NCI-H1417 treated with DMSO at 0.1 percent for 48 hours (cell line): ENCODE results near the gene GATA6.
"Not testable (repeated sequence)": the region's sequence is repeated elsewhere in the genome, so short reads cannot be mapped to it uniquely, and the experiment has no call there.

ENCODE experiments used
- DNase-seq: peaks from one replicate; lab custom pipeline; 2025; lab: John Stamatoyannopoulos, UW

GATA6 gene

DNA sequence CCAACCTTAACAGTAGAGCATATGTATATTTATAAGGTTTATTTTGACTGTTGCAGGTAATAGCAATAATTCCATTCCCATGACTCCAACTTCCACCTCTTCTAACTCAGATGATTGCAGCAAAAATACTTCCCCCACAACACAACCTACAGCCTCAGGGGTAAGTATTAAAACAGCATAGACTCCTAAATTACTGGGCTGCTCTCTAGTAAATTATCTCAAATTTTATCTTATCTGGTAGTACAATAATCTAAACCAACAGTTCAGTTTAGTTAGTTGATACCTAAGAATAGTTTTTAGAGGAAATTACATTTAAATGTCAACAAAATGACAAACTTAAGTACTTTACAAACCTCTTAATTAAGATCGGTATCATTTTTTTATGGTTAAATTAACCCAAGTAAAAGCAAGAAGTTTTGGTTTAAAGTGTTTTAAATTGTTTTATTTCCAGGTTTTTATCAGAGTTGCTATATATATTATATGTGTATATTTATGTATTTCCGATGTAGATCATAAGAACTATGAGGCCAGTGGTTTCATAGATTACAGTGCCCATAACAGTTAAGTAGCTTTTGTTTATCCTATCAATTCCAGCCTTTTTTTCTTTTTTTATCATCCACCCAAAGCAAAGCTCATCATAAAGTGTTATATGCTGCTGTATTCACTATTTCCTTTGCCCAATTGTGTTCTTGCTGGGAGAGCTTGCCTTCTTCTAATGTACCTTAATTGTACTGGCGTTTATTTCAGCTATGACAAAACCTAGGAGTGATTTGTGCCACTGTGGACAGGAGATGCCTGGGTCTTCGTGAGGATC lies 13.7 kb downstream of the GATA6 start:
- DNase-seq: no peak

DNA sequence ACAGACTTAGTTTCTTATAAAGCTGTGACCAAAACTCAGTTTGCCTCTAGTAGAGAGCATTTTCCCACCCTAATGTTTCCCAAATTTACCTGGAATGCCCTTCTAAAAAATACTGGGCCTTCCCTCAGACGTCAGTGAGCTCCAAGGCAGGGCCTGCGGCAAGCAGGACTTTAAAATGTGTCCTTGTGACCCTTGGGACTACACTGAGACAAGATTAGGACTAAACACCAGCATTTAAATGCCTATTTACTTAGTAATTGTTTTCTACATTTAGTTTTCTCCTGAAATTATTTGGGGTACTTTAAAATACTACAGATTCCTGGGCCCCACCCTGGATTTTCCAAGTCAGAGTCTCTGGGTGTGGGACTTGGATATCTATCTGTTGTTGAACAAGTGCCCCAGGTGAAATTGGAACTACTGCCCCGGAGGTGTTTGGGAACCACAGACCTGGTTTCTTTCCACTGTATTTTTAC lies 14.3 kb downstream of the GATA6 start:
- no peak for DNase-seq

DNA sequence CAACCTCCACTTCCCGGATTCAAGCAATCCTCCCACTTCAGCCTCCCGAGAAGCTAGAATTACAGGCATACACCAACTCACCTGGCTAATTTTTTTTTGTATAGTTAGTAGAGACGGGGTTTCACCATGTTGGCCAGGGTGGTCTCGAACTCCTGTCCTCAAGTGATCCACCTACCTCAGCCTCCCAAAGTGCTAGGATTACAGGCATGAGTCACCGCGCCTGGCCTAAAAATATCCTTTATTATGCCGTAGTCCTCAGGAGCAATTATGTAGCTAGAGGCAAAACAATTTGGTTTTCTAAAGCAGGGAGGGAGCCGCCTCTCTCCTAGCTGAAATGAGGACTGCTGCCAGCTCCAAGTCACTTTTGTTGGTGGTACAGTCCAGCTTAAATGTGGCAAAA lies 15.2 kb downstream of the GATA6 start:
- not testable (repeated sequence) for DNase-seq

DNA sequence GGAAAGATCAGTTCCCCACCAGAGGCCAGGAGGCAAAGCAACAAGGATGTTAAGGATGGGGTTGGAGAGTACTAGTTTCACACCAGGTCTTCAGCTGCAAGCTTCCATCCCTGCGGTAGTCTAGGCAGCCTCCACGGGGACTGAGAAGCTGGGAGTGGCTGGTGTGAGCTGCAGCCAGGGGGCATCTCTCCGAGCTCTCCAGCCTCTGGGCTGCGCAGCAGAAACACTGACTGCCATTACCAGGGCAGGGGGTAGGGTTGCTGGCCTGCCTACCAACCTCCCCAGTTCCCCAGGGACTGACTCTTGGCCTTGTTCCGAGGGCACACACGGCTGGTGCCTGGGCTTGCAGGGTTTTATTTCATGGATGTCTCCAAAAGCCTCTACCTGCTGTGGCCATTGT lies 15.9 kb downstream of the GATA6 start:
- no peak for DNase-seq

DNA sequence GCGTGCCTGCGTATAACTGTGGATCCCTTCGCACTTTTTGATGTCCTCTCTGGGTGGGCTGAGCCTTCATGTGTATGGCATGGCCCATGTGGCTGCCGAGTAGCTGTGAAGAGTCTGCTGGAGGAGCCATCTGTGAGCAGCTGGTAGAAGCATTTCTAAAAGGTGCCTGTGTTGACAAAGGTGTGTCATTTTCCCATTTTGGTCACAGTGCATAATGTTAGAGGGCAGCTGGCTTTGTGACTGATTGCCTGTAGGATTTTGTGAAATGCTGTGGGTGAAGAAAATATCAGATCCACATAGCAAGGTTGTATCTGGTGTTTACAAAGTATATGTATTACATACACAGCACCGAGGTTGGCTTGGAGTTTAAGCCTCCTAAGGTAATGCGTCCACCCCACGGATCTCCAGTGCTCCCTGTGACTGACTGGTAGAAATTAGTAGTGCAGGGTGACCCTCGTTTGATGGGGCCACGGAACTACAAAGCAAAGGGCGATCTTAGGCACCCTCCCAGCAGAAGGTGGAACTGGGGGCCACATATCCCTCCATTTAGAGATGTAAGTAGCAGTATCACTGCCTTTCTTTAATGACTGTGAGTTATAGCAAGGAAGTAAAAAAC lies 16.5 kb downstream of the GATA6 start:
- no peak for DNase-seq

DNA sequence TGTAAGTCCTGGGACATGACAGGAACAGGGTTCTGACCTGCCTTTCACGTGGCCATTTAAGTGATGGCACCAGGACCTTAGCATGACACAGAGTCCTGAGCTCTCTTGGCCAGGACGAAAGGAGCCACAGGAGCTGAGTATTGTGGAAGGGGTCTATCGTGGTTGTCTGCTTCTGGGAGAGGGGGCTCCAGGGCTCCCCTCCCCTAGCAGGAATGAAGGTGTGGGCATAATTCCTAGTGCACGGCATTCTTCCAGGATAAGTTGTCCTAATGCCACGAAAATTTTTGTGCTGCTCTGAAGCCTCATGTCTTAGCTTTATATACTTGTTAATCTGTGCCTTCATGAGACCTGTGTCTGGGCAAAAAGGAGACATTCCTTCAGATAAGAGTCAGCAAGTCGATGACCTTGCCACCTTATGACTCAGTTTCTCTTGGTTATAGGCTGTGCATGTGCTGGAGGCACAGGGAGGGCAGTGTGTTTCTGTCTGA lies 17.1 kb downstream of the GATA6 start:
- no peak for DNase-seq

DNA sequence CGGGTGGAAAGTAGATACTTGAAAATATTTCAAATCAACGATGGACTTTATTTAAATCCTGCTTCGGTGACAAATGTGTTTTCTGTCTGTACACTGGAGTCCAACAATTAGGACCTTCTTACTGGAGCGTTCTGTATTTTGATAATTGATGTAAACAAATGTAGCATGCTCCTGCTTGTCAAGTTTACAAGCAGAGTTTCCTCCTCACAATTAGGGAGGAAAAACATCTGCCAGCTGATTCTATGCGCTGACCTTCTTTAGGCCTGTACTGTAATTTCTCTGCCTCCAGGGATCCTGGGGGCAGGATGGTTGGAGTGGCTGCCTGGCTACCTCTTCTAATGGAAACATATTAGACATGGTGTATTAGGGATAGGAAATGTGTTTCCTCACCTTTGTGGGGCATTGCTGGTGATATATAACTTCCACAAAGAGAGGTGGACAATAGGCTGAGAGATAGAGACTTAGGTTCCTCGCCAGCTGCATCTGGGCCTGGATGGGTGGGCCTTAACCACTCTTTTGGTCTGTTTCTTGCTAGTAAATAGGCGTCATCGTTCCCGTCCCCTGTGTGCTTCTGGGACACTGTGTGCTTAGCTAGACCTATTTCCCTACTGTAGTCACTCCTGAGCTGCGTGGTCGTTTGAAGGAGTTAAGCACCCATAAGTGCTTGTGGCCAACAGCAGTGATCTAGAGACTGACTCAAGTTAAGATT lies 19.3 kb downstream of the GATA6 start:
- no peak for DNase-seq

DNA sequence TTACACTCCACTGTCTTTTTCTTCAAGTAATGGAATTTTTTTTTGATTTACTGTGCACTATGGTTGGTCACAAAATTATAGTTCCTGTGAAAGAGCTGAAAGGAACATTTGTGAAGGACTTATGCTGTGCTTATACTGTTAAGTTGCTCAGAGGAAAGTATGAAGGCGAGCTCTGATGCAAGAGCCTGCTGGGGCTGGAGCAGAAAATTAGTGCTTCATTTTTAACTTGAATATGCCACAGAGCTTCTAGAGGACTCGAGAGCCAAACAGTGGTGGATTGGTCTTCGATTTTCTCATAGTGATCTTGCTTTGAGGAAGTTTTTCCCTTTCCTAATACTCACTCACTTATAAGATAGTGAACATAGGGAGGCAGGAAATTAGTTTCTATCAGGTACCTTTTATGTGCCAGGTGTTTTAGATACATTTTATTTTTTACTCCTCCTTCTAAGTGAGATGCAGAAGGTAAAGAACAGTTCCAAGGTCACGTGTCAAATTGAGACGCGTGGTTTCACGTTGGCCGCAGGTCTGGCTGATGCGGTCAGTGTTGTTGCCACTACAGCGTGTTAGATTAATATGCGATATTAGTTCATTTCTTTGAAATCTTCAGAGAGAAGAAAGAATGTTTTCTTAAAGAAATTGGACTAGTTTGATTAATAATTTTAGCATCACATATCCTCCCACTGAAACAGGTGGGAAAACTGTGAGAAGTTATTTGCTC lies 20.2 kb downstream of the GATA6 start:
- DNase-seq: no peak

DNA sequence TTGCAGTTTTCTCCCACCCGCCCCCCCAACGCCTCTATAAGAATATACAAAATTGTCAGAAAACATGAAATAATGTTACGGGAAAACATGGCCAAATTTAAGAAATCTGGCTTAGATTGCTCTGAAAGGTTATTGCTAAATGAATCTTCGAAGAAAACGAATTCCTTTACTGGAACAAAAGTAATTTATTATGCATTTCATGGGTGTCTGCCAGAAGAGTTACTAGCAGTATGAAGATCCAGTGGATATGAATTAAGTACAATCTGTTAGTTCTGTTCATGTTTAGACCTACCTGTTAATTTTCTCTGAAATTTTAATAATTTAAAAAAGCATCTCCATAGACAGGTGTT lies 21.9 kb downstream of the GATA6 start:
- no peak for DNase-seq

DNA sequence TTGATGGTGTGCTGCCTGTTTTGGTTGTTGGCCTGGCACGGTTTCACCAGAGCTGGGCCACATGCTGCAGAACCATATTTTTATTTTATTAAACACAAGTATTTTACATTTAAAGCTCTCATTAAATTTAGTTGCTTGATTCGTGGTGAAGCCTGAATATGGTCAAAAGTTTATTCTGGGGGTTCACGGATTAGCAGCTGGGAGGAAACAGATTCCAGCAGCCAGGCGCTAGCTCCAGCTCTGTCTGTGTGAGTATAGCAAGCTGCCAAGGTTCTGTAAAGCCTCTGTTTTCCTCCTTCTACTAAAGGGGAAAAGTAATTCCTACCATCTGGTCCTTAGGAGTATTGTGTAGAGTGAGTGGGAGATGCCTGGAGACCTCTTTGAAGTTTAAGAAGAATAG lies 22.5 kb downstream of the GATA6 start:
- no peak for DNase-seq

DNA sequence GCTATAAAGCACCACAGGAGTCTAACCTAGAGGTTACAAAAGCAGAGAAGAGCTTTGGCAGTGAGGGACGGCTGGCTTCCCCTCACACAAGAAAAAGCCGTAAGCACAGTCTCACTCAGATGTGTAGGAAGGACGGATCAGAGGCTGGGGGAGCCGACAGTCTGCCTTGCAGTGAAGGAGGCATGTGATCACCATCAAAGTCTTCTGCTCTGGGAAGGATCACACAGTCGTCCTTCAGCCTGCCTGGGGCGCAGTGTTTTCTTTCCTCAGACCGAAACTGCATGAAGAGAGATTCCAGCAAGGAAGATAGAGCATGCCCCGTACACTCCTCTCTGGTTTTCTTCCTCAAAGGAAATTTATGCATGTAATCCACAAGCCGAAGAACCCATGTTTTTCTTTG lies 24.1 kb downstream of the GATA6 start:
- DNase-seq: no peak

DNA sequence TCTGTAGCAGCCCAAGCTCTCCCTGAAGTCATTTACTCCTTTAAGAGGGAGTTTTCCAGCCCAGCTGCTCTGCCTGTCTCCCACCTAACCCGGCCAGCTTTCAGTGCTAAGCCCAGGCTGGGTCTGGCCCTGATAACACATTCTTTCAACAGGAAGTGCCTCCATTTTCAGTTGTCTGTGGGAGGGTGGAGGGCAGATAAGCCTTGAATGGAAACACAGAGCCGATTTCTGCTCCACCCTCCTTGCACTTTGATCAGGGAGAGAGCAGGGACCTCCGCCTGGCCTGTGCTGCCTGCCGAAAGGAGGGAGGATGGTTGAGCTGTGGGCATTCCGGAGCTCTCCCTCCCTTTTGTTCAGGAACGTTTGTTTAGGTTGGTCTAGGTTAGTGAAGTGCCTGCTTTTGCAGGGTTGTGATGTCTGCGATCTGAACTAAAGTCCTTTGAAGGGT lies 24.8 kb downstream of the GATA6 start:
- DNase-seq: no peak

DNA sequence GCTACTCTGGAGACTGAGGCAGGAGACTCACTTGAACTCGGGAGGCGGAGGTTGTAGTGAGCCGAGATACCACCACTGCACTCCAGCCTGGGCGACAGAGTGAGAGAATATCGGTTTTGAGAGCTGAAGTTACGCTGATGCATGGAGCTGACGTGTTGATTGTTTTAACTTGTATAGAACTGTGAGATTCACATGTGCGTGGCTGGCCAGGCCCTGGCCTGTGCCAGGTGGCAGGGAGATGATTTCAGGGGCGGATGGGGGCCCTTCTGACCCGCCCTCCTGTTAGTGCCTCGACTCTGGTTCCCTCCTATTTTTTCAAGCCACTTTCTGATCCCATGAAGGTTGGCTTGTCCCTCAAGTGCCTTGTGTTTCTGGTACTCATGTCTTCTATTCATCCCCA lies 25.7 kb downstream of the GATA6 start:
- no peak for DNase-seq

DNA sequence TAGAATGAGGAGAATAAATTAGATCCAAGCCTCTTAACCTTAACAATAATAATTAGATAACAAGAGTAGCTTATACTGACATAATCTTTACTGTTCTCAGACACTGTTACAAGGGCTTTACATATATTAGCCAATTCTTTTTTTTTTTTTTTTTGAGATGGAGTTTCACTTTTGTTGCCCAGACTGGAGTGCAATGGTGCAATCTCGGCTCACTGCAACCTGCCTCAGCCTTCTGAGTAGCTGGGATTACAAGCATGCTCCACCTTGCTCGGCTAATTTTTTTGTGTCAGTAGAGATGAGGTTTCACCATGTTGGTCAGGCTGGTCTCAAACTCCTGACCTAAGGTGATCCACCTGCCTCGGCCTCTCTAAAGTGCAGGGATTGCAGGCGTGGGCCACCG lies 27.6 kb downstream of the GATA6 start:
- not testable (repeated sequence) for DNase-seq

DNA sequence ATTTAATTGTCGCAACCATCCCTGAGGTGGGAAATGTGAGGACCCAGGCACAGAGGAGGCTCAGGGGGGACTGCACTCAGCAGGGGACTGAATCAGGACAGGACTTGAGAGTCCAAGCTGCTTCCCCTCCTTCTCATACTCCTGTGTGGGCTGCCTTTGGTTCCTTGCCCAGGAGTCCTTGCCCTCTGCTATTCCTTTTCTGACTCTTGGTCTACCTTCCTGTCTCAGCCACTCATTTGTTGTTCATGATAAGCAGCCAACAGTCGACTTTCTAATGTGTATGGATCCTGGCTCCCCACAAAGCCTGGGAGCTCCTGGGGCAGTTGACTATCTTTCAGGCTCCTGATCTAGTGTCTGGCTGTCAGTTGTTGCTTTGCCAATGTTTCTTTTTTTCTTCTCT lies 28.3 kb downstream of the GATA6 start:
- no peak for DNase-seq

DNA sequence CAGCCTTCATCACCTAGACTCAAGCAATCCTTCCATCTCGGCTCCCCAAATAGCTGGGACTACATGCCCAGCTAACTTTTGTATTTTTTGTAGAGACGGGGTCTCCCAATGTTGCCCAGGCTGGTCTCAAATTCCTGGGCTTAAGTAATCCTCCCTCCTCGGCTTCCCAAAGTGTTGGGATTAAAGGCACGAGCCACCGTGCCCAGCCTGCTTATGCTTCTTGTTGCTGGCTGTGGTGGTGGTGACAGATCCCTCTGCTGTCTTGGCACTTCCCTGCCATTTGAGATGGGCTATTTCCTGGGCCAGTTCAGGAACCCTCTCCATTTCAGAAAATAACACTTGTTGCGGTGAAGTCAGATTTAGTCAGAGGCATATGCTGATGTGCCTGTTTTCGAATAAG lies 28.8 kb downstream of the GATA6 start:
- DNase-seq: no peak

DNA sequence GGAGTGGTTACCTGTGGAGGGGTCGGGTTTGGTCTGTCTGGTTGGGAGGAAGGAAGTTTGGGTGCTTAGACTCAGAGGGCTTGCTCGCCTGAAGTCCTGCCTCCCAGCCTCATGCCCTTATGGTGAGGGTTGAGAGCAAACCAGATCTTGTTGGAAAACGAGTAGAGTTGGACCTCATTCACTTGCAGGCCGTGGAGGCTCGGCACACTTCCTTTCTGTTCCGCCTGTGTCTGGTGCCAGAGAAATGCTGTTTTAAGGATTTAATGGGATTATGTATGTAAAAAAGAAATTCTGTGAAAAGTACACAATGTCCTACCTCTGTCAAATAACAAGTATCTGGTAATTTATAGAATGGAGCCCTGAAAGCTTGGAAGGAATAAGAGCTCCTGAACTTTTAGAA lies 29.6 kb downstream of the GATA6 start:
- DNase-seq: no peak

DNA sequence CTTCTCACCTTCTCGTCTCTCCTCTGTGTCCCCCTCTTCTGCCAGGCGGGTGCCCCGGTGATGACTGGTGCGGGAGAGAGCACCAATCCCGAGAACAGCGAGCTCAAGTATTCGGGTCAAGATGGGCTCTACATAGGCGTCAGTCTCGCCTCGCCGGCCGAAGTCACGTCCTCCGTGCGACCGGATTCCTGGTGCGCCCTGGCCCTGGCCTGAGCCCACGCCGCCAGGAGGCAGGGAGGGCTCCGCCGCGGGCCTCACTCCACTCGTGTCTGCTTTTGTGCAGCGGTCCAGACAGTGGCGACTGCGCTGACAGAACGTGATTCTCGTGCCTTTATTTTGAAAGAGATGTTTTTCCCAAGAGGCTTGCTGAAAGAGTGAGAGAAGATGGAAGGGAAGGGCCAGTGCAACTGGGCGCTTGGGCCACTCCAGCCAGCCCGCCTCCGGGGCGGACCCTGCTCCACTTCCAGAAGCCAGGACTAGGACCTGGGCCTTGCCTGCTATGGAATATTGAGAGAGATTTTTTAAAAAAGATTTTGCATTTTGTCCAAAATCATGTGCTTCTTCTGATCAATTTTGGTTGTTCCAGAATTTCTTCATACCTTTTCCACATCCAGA lies 31.3 kb downstream of the GATA6 start:
- DNase-seq: no peak

DNA sequence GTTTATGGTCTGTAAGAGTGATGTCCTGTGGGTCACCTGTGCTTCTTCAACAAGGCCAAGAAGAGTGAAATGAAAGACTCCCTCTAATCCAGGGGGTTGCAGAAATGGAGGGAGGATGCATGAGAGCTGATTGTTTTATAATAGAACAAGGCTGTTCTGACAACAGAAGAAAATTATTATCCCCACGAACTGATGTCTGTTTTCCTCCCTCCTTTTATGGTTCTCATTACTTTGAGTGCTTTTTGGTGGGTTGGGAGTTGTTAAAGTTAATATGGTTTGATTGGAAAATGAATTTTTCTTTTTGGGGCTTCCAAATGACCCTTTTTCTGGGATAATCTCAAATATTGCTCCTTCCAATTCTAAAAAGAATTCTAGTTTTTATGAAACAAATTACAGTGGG lies 33.6 kb downstream of the GATA6 start:
- no peak for DNase-seq

DNA sequence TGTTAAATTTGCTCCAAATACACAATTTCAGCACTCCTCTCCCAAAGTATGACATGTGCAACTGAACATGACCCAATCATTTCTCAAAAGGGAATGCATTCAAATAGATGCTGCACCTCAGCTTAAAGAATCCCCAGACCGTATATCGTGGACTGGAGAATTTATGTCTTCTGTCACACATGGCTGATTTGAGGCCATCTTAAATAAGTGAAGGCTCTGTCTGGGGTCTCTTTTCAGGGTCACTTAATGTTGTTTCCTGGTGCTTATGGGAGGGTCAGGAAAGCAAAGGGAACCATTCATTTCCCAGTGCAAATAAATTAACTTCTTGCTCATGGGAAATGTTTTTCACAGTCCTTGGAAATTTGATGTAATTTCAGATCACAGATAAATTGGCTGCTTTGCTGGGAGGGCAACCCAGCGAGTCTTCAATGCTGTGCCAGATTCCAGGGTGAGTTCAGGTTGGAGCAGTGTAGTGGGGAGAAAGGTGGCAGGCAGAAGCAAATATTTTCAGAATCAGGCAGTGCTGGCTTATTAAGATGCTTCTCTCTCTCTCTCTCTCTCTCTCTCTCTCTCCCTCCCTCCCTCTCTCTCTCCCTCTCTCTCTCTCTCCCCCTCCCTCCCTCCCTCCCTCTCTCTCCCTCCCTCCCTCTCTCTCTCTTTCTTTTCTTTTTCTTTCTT lies 34.3 kb downstream of the GATA6 start:
- DNase-seq: no peak

DNA sequence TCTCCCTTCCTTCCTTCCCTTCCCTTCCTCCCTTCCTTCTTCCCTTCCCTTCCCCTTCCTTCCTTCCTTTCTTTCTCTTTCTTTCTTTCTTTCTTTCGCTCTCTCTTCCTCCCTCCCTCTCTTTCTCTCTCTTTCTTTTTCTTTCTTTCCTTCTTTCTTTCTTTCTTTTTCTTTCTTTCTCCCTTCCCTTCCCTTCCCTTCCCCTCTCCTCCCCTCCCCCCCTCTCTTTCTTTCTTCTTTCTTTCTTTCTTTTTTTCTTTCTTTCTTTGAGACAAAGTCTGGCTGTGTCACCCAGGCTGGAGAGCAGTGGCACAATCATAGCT lies 34.8 kb downstream of the GATA6 start:
- DNase-seq: no peak
